ENCODE results near the gene REXO4. TPM values are rescaled to one million over a fixed set of nuclear protein-coding genes. Genes with fewer than 3 reads are reported as not detected.
A peak's percentile ranks its signal among the peaks of the same experiment; 100 is the strongest.

Gene REXO4
- total and polyA plus RNA-seq, 10 of the 15 experiments (the other 5 are each of a cell fraction or from before 2014, with no cell fraction given): 2.7 to 43.9 (median 30.5) TPM

DNA sequence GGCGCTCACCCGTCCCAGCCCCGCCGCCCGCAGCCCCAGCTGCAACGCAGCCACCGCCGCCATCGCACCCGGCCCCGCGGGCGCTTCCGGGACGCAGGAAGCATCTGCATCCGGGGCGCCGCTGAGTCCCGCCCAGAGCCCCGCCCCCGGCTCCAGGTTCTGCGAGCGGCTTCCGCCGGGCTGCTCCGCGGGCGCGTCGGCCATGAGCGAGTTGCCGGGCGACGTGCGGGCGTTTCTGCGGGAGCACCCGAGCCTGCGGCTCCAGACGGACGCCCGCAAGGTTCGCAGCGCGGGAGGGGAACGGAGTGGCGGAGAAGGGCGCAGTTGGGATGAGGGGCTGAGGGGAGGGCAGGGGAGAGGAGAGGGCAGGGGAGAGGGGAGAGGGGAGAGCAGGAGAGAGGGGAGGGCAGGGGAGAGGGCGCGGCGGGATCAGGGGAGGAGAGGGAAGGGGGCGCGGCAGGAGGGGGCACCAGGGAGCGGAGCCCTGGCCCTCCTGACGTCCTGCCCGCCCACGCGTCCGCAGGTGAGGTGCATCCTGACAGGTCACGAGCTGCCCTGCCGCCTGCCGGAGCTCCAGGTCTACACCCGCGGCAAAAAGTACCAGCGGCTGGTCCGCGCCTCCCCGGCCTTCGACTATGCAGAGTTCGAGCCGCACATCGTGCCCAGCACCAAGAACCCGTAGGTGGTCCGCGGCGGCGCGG, 61.3 kb downstream of the REXO4 start, which contains the start of the genes SURF1 and SURF2 (continued):
- no peak for TF ChIP-seq RELA (IDR thresholded peaks at IDR 0.05; ENCODE audit: borderline replicate concordance, partially characterized antibody)
- 0 out of 2 replicates have a peak, but pooled peaks have one; percentile 35 for TF ChIP-seq IKZF1 (conservative IDR thresholded peaks at IDR 0.05)

Other genes with a start within 250 kb of the REXO4 start
Only the 7 nearest of the 16 such genes appear.
- gene SURF1, start 61.5 kb downstream of the REXO4 start, total RNA-seq (2014; rRNA removed): 20.1 and 23.1 TPM in 2 replicates
- gene SURF1, start 61.5 kb downstream of the REXO4 start, total RNA-seq (2014; rRNA removed; fragmentation: Illumina TruSeq; extraction: Trizol): 17.7 and 17.9 TPM in 2 replicates
- 27.6 and 27.9 TPM in 2 replicates for gene SURF1, start 61.5 kb downstream of the REXO4 start, total RNA-seq (2021)
- 25.4 and 31.6 TPM in 2 replicates for gene SURF1, start 61.5 kb downstream of the REXO4 start, polyA plus RNA-seq (2011; rRNA removed)
- gene SURF1, start 61.5 kb downstream of the REXO4 start, polyA plus RNA-seq (2014; fragmentation: Illumina TruSeq; extraction: Trizol): 21.2 and 22.8 TPM in 2 replicates
- gene SURF1, start 61.5 kb downstream of the REXO4 start, polyA plus RNA-seq (2014; fragmentation: Nextera tagmentation; extraction: Ambion mirVana): 10 to 100 TPM; 19.2 to 34.6 TPM
- gene SURF1, start 61.5 kb downstream of the REXO4 start, polyA plus RNA-seq (2014; rRNA removed): 31.5 and 32.3 TPM in 2 replicates
- 10 to 100 TPM; 45.6 to 46.4 TPM for gene SURF1, start 61.5 kb downstream of the REXO4 start, polyA plus RNA-seq (2016; fragmentation: Nextera tagmentation; extraction: Ambion mirVana)
- gene SURF2, start 61.5 kb downstream of the REXO4 start, total RNA-seq (2014; rRNA removed): 25.6 and 31.3 TPM in 2 replicates
- gene SURF2, start 61.5 kb downstream of the REXO4 start, total RNA-seq (2014; rRNA removed; fragmentation: Illumina TruSeq; extraction: Trizol): 12.8 and 18.2 TPM in 2 replicates
- 19.4 and 23.4 TPM in 2 replicates for gene SURF2, start 61.5 kb downstream of the REXO4 start, total RNA-seq (2021)
- gene SURF2, start 61.5 kb downstream of the REXO4 start, polyA plus RNA-seq (2011; rRNA removed): 7.5 and 12.1 TPM in 2 replicates
- 5.3 and 10.0 TPM in 2 replicates for gene SURF2, start 61.5 kb downstream of the REXO4 start, polyA plus RNA-seq (2014; fragmentation: Illumina TruSeq; extraction: Trizol)
- gene SURF2, start 61.5 kb downstream of the REXO4 start, polyA plus RNA-seq (2014; fragmentation: Nextera tagmentation; extraction: Ambion mirVana): 1 to 10 TPM; 4.0 to 7.6 TPM
- gene SURF2, start 61.5 kb downstream of the REXO4 start, polyA plus RNA-seq (2014; rRNA removed): 37.3 and 42.5 TPM in 2 replicates
- gene SURF2, start 61.5 kb downstream of the REXO4 start, polyA plus RNA-seq (2016; fragmentation: Nextera tagmentation; extraction: Ambion mirVana): 10 to 100 TPM; 37.8 to 41.7 TPM
- 119 and 120 TPM in 2 replicates for gene SURF4, start 42.0 kb downstream of the REXO4 start, total RNA-seq (2014; rRNA removed)
- 60.4 and 70.0 TPM in 2 replicates for gene SURF4, start 42.0 kb downstream of the REXO4 start, total RNA-seq (2014; rRNA removed; fragmentation: Illumina TruSeq; extraction: Trizol)
- gene SURF4, start 42.0 kb downstream of the REXO4 start, total RNA-seq (2021): 95.3 and 107 TPM in 2 replicates
- 67.3 and 74.8 TPM in 2 replicates for gene SURF4, start 42.0 kb downstream of the REXO4 start, polyA plus RNA-seq (2011; rRNA removed)
- gene SURF4, start 42.0 kb downstream of the REXO4 start, polyA plus RNA-seq (2014; fragmentation: Illumina TruSeq; extraction: Trizol): 61.0 and 73.5 TPM in 2 replicates
- gene SURF4, start 42.0 kb downstream of the REXO4 start, polyA plus RNA-seq (2014; fragmentation: Nextera tagmentation; extraction: Ambion mirVana): 10 to 100 TPM in 1 of 2 experiments, 1 to 10 TPM in 1; 6.4 to 12.6 TPM
- gene SURF4, start 42.0 kb downstream of the REXO4 start, polyA plus RNA-seq (2014; rRNA removed): 82.6 and 83.9 TPM in 2 replicates
- gene SURF4, start 42.0 kb downstream of the REXO4 start, polyA plus RNA-seq (2016; fragmentation: Nextera tagmentation; extraction: Ambion mirVana): 100 to 1,000 TPM; 121 to 134 TPM
- gene STKLD1, start 41.6 kb downstream of the REXO4 start, total RNA-seq (2014; rRNA removed): 0.40 and 0.44 TPM in 2 replicates
- 0.23 TPM in 1 of 2 replicates, not detected in the other for gene STKLD1, start 41.6 kb downstream of the REXO4 start, total RNA-seq (2014; rRNA removed; fragmentation: Illumina TruSeq; extraction: Trizol)
- 0.35 TPM in 1 of 2 replicates, not detected in the other for gene STKLD1, start 41.6 kb downstream of the REXO4 start, total RNA-seq (2021)
- gene STKLD1, start 41.6 kb downstream of the REXO4 start, polyA plus RNA-seq (2011; rRNA removed): 0.34 and 0.48 TPM in 2 replicates
- 0.40 TPM in 1 of 2 replicates, not detected in the other for gene STKLD1, start 41.6 kb downstream of the REXO4 start, polyA plus RNA-seq (2014; fragmentation: Illumina TruSeq; extraction: Trizol)
- gene STKLD1, start 41.6 kb downstream of the REXO4 start, polyA plus RNA-seq (2014; fragmentation: Nextera tagmentation; extraction: Ambion mirVana): under 1 TPM in 1 of 2 experiments, not detected in 1; 0.24 TPM
- gene STKLD1, start 41.6 kb downstream of the REXO4 start, polyA plus RNA-seq (2014; rRNA removed): 0.37 TPM in 1 of 2 replicates, not detected in the other
- gene STKLD1, start 41.6 kb downstream of the REXO4 start, polyA plus RNA-seq (2016; fragmentation: Nextera tagmentation; extraction: Ambion mirVana): under 1 TPM; 0.07 to 0.13 TPM
- 0.28 and 0.33 TPM in 2 replicates for gene ADAMTS13, start 4.4 kb upstream of the REXO4 start, total RNA-seq (2014; rRNA removed)
- 0.18 and 0.28 TPM in 2 replicates for gene ADAMTS13, start 4.4 kb upstream of the REXO4 start, total RNA-seq (2014; rRNA removed; fragmentation: Illumina TruSeq; extraction: Trizol)
- gene ADAMTS13, start 4.4 kb upstream of the REXO4 start, total RNA-seq (2021): 1.2 and 2.0 TPM in 2 replicates
- gene ADAMTS13, start 4.4 kb upstream of the REXO4 start, polyA plus RNA-seq (2011; rRNA removed): 0.82 and 1.7 TPM in 2 replicates
- 0.22 and 0.28 TPM in 2 replicates for gene ADAMTS13, start 4.4 kb upstream of the REXO4 start, polyA plus RNA-seq (2014; fragmentation: Illumina TruSeq; extraction: Trizol)
- under 1 TPM; 0.08 to 0.15 TPM for gene ADAMTS13, start 4.4 kb upstream of the REXO4 start, polyA plus RNA-seq (2014; fragmentation: Nextera tagmentation; extraction: Ambion mirVana)
- gene ADAMTS13, start 4.4 kb upstream of the REXO4 start, polyA plus RNA-seq (2014; rRNA removed): 1.2 and 2.4 TPM in 2 replicates
- gene ADAMTS13, start 4.4 kb upstream of the REXO4 start, polyA plus RNA-seq (2016; fragmentation: Nextera tagmentation; extraction: Ambion mirVana): under 1 TPM; 0.28 to 0.37 TPM
- gene CACFD1, start 42.0 kb upstream of the REXO4 start, total RNA-seq (2014; rRNA removed): 1.6 and 2.3 TPM in 2 replicates
- gene CACFD1, start 42.0 kb upstream of the REXO4 start, total RNA-seq (2014; rRNA removed; fragmentation: Illumina TruSeq; extraction: Trizol): 0.45 and 0.64 TPM in 2 replicates
- 2.7 and 4.0 TPM in 2 replicates for gene CACFD1, start 42.0 kb upstream of the REXO4 start, total RNA-seq (2021)
- gene CACFD1, start 42.0 kb upstream of the REXO4 start, polyA plus RNA-seq (2011; rRNA removed): 2.7 and 5.8 TPM in 2 replicates
- gene CACFD1, start 42.0 kb upstream of the REXO4 start, polyA plus RNA-seq (2014; fragmentation: Illumina TruSeq; extraction: Trizol): 0.14 and 0.35 TPM in 2 replicates
- gene CACFD1, start 42.0 kb upstream of the REXO4 start, polyA plus RNA-seq (2014; fragmentation: Nextera tagmentation; extraction: Ambion mirVana): under 1 TPM in 1 of 2 experiments, not detected in 1; 0.09 TPM
- gene CACFD1, start 42.0 kb upstream of the REXO4 start, polyA plus RNA-seq (2014; rRNA removed): 1.4 and 3.6 TPM in 2 replicates
- gene CACFD1, start 42.0 kb upstream of the REXO4 start, polyA plus RNA-seq (2016; fragmentation: Nextera tagmentation; extraction: Ambion mirVana): 1 to 10 TPM in 1 of 2 experiments, under 1 TPM in 1; 0.98 to 1.4 TPM
- 30.4 and 32.4 TPM in 2 replicates for gene SLC2A6, start 61.1 kb upstream of the REXO4 start, total RNA-seq (2014; rRNA removed)
- gene SLC2A6, start 61.1 kb upstream of the REXO4 start, total RNA-seq (2014; rRNA removed; fragmentation: Illumina TruSeq; extraction: Trizol): 8.3 and 9.4 TPM in 2 replicates
- gene SLC2A6, start 61.1 kb upstream of the REXO4 start, total RNA-seq (2021): 34.1 and 36.4 TPM in 2 replicates
- 4.3 and 11.7 TPM in 2 replicates for gene SLC2A6, start 61.1 kb upstream of the REXO4 start, polyA plus RNA-seq (2011; rRNA removed)
- gene SLC2A6, start 61.1 kb upstream of the REXO4 start, polyA plus RNA-seq (2014; fragmentation: Illumina TruSeq; extraction: Trizol): 4.3 and 6.6 TPM in 2 replicates
- 1 to 10 TPM; 1.1 to 6.1 TPM for gene SLC2A6, start 61.1 kb upstream of the REXO4 start, polyA plus RNA-seq (2014; fragmentation: Nextera tagmentation; extraction: Ambion mirVana)
- 37.9 and 44.7 TPM in 2 replicates for gene SLC2A6, start 61.1 kb upstream of the REXO4 start, polyA plus RNA-seq (2014; rRNA removed)
- gene SLC2A6, start 61.1 kb upstream of the REXO4 start, polyA plus RNA-seq (2016; fragmentation: Nextera tagmentation; extraction: Ambion mirVana): 10 to 100 TPM; 24.8 to 28.0 TPM

All from GM12878 (cell line).